Hepatocyte (in vitro differentiated cells): ENCODE measurements around the gene SEMA5A. TPM values are rescaled to one million over a fixed set of nuclear protein-coding genes. Genes with fewer than 3 reads are reported as not detected.

Experiments used
- DNase-seq: peaks from one replicate; pipeline ENCODE4 v3.0.0-alpha.2; 2016; ENCODE audit warnings: low spot score
- H2AFZ ChIP-seq: fragments of 200-600 bp; sonication (generic); 2 replicates; pipeline ENCODE4 v1.6.0; 2016; ENCODE audit warnings: antibody characterized with exemption, mild to moderate bottlenecking
- H3K27ac ChIP-seq: fragments of 200-600 bp; sonication (generic); 2 replicates; pipeline ENCODE4 v1.5.1; 2016; ENCODE audit warnings: mild to moderate bottlenecking
- H3K27me3 ChIP-seq: fragments of 200-600 bp; sonication (generic); 2 replicates; pipeline ENCODE4 v1.6.1; 2016
- H3K36me3 ChIP-seq: fragments of 200-600 bp; sonication (generic); replicated peaks from 2 replicates; pipeline ENCODE4 v1.5.1; 2016; ENCODE audit warnings: low read depth; ENCODE audit not compliant: insufficient read depth
- H3K4me1 ChIP-seq: fragments of 200-600 bp; sonication (generic); 2 replicates; pipeline ENCODE4 v1.5.1; 2016; ENCODE audit warnings: mild to moderate bottlenecking, moderate library complexity; ENCODE audit not compliant: insufficient read depth
- H3K4me2 ChIP-seq: fragments of 200-600 bp; sonication (generic); 2 replicates; pipeline ENCODE4 v1.6.0; 2016
- H3K4me3 ChIP-seq: fragments of 200-600 bp; sonication (generic); 2 replicates; pipeline ENCODE4 v1.5.1; 2016; ENCODE audit warnings: mild to moderate bottlenecking
- H3K79me2 ChIP-seq: fragments of 200-600 bp; sonication (generic); 2 replicates; pipeline ENCODE4 v1.6.0; 2017; ENCODE audit warnings: mild to moderate bottlenecking
- H3K9me2 ChIP-seq: fragments of 200-600 bp; sonication (generic); replicated peaks from 2 replicates; pipeline ENCODE4 v1.6.0; 2017; ENCODE audit warnings: mild to moderate bottlenecking; ENCODE audit not compliant: insufficient read depth
- H3K9me3 ChIP-seq: fragments of 200-600 bp; sonication (generic); 2 replicates; pipeline ENCODE4 v1.5.1; 2016; ENCODE audit warnings: low read depth, mild to moderate bottlenecking
- H4K20me1 ChIP-seq: fragments of 200-600 bp; sonication (generic); 2 replicates; pipeline ENCODE4 v1.6.0; 2016; ENCODE audit warnings: mild to moderate bottlenecking; ENCODE audit not compliant: insufficient read depth, poor library complexity, severe bottlenecking
- EZH2 ChIP-seq: fragments of 200-600 bp; sonication (generic); IDR thresholded peaks from 2 replicates; pipeline ENCODE4 v1.6.1; 2016; ENCODE audit warnings: antibody characterized with exemption, mild to moderate bottlenecking, borderline replicate concordance
- EZH2phosphoT487 ChIP-seq: fragments of 200-600 bp; sonication (generic); IDR thresholded peaks from one replicate; pipeline ENCODE4 v1.6.1; 2018; ENCODE audit warnings: antibody characterized with exemption, mild to moderate bottlenecking, low read depth, moderate library complexity; ENCODE audit not compliant: unreplicated experiment, severe bottlenecking
- WGBS: methylation state at CpG from one replicate; pipeline ENCODE4 v1.1.6; 2016; ENCODE audit warnings: low lambda C conversion rate; ENCODE audit errors: missing lambda C conversion rate; 5-methylcytosine and 5-hydroxymethylcytosine counted together
- polyA plus RNA-seq: library from polyadenylated mRNA; unstranded; fragments of >200 nt; fragmentation: Nextera tagmentation; extraction: Ambion mirVana; gene quantifications from 2 replicates; pipeline ENCODE4 v1.2.1, GENCODE V29; 2016
- total RNA-seq: library from RNA; depleted of rRNA; stranded (reverse); fragments of >200 nt; gene quantifications from 2 replicates; pipeline ENCODE4 v1.2.3, GENCODE V29; 2014
- TF ChIP-seq, protein P1 (sequence below): fragments of 200-600 bp; sonication (generic); IDR thresholded peaks from 2 replicates; pipeline ENCODE4 v1.5.1; 2016; ENCODE audit warnings: antibody characterized with exemption, mild to moderate bottlenecking; ENCODE audit not compliant: poor library complexity

Gene SEMA5A
- total and polyA plus RNA-seq, 2 experiments from 2014 or later, result 10.7 to 21.7 TPM

DNA sequence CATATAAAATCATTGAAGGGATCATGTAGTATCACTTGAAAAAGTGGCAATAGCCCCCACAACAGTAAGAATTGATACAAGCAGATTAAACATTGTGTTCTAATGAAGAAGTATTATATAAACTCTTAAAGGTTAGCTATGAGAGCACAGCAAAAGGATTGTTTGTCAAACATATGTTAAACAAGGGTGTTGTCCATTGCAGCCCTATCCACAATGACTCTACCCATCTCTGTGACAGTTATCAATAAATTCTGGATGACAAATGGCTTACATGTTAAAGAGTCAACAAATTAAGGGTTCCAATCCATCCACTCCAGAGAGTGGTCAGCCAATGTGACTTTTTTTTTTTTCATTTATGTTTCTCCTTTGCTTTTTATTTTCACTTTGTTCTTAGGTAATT is 238.7 kb downstream of the SEMA5A start:
- no peaks in the 10 kb centered on the region for H3K9me3 ChIP-seq
- H3K4me1 ChIP-seq, result no peaks in the 10 kb centered on the region
- no peak for DNase-seq
- no peak overlapping the region for H3K4me3 ChIP-seq
- H3K4me2 ChIP-seq, result no peak overlapping the region
- no peak overlapping the region for H3K27ac ChIP-seq
- no peaks in the 10 kb centered on the region for H3K36me3 ChIP-seq
- H3K9me2 ChIP-seq, result no peaks in the 10 kb centered on the region
- no peaks in the 10 kb centered on the region for H4K20me1 ChIP-seq
- H2AFZ ChIP-seq, result no peak overlapping the region
- no peaks in the 10 kb centered on the region for H3K27me3 ChIP-seq
- TF ChIP-seq EZH2 (no peak), EZH2phosphoT487 (no peak)
- TF ChIP-seq, protein P1, sequence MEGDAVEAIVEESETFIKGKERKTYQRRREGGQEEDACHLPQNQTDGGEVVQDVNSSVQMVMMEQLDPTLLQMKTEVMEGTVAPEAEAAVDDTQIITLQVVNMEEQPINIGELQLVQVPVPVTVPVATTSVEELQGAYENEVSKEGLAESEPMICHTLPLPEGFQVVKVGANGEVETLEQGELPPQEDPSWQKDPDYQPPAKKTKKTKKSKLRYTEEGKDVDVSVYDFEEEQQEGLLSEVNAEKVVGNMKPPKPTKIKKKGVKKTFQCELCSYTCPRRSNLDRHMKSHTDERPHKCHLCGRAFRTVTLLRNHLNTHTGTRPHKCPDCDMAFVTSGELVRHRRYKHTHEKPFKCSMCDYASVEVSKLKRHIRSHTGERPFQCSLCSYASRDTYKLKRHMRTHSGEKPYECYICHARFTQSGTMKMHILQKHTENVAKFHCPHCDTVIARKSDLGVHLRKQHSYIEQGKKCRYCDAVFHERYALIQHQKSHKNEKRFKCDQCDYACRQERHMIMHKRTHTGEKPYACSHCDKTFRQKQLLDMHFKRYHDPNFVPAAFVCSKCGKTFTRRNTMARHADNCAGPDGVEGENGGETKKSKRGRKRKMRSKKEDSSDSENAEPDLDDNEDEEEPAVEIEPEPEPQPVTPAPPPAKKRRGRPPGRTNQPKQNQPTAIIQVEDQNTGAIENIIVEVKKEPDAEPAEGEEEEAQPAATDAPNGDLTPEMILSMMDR, result no peak
- H3K79me2 ChIP-seq, result no peaks in the 10 kb centered on the region

DNA sequence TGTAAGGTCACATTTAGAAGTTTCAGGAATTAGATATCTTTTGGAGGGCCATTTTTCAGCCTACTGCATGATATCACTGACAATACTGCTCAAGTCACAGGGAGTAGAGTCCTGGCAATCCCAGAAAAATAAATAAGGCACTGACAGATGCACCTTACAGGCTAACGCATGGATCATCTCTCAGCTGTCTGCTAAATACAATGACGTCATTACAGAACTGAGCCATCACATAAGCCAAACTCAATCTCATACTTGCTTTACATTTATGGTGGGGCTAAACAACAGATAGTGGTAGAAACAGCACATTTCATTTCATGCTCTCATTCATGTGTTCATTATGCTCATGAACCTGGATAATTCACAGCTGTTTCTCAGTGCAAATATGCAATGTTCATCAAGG is 243.7 kb downstream of the SEMA5A start:
- Histone ChIP-seq H3K9me3 (no peaks in the 10 kb centered on the region), H3K79me2 (no peaks in the 10 kb centered on the region), H3K9me2 (no peaks in the 10 kb centered on the region), H2AFZ (no peak overlapping the region), H3K27ac (no peak overlapping the region), H3K27me3 (no peaks in the 10 kb centered on the region), H3K4me3 (no peak overlapping the region), H3K36me3 (no peaks in the 10 kb centered on the region), H3K4me2 (no peak overlapping the region), H4K20me1 (no peaks in the 10 kb centered on the region), H3K4me1 (no peaks in the 10 kb centered on the region)
- DNase-seq, result no peak
- TF ChIP-seq EZH2 (no peak), EZH2phosphoT487 (no peak)
- TF ChIP-seq, protein P1, result no peak
- 86% methylated on average over 2 of the region's 2 CpGs for WGBS

DNA sequence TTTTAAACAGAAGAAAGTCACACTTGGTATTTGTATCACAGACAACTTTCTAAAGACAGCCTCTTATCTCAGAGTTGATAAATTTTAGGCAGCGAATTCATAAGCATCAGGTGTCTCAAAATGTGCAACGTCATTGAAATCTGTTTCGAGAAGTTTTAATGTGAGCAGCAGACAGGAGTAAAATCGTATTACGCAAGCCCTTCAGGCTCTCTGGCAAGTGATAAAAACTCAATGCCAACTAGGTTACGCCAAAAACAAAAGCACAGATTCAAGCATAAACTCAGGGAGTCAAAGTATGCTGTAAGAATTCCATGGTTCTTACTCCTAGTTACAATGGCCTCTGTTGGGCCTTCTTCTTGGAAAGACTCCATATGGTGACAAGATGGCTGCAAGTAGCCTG is 244.7 kb downstream of the SEMA5A start:
- Histone ChIP-seq H3K9me2 (no peaks in the 10 kb centered on the region), H3K4me2 (no peak overlapping the region), H3K4me3 (no peak overlapping the region), H3K4me1 (no peaks in the 10 kb centered on the region), H3K27ac (no peak overlapping the region), H3K79me2 (no peaks in the 10 kb centered on the region), H3K9me3 (no peaks in the 10 kb centered on the region), H3K36me3 (no peaks in the 10 kb centered on the region), H2AFZ (no peak overlapping the region), H4K20me1 (no peaks in the 10 kb centered on the region), H3K27me3 (no peaks in the 10 kb centered on the region)
- DNase-seq, result no peak
- 83% methylated on average over 6 of the region's 6 CpGs for WGBS
- TF ChIP-seq, protein P1, result no peak
- TF ChIP-seq EZH2phosphoT487 (no peak), EZH2 (no peak)

DNA sequence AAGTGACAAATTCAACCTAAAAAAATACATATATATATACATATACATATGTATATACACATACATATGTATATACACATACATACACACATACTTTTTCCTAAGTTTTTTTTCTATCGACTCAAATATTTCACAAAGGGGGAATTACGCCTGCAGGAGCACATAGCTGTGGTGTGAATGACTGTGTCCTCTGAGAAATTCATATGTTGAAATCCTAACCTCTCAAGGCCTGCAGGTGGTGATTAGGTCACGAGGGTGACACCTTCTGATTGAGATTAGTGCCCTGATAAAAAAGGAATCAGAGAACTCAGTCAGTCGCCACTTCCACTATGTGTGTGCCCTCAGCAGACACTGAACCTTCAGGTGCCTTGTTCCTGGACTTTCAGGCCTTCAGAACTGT is 248.7 kb downstream of the SEMA5A start:
- no peak overlapping the region for H2AFZ ChIP-seq
- no peaks in the 10 kb centered on the region for H3K9me3 ChIP-seq
- H3K4me2 ChIP-seq, result no peak overlapping the region
- no peaks in the 10 kb centered on the region for H3K27me3 ChIP-seq
- H4K20me1 ChIP-seq, result no peaks in the 10 kb centered on the region
- no peaks in the 10 kb centered on the region for H3K79me2 ChIP-seq
- no peaks in the 10 kb centered on the region for H3K4me1 ChIP-seq
- H3K4me3 ChIP-seq, result no peak overlapping the region
- H3K9me2 ChIP-seq, result no peaks in the 10 kb centered on the region
- 70% methylated on average over 4 of the region's 4 CpGs for WGBS
- H3K36me3 ChIP-seq, result no peaks in the 10 kb centered on the region
- H3K27ac ChIP-seq, result no peak overlapping the region
- DNase-seq, result no peak
- TF ChIP-seq EZH2phosphoT487 (no peak), EZH2 (no peak)
- TF ChIP-seq, protein P1, result no peak
